ENCODE measurements around the gene CDK2. TPM values are rescaled to one million over a fixed set of nuclear protein-coding genes. Genes with fewer than 3 reads are reported as not detected.

CDK2 gene
- polyA plus RNA-seq, 2 of the 4 experiments (the other 2 are of a cell fraction) = 51.0 to 53.8 TPM

- H3K4me1 ChIP-seq = peaks cover 38% of the 10 kb centered on the region
- no peak for FAIRE-seq
- peak overlapping the region; percentile 79 for H3K4me2 ChIP-seq
- POLR2A ChIA-PET = interaction anchor here (0.7 to 1.7 kb wide), 4 partner anchors 104 to 204 kb away, joined by 3 to 7 read pairs (median 4); partner anchors contain the start of genes CD63, DNAJC14, ORMDL2 and SARNP
- peak; percentile 41 to 53 for DNase-seq (ENCODE audit: low read depth in 1 of 2, low spot score in 1 of 2)
- no peaks in the 10 kb centered on the region for H3K9me3 ChIP-seq
- 0 out of 6 replicates have a peak, but pooled peaks of 1 of the 2 experiments have one; percentile 3 for ATAC-seq
- H3K4me3 ChIP-seq = no peak overlapping the region
- CTCF ChIA-PET = interaction anchor here (0.9 to 15.2 kb wide), 10 partner anchors 12 to 196 kb away, joined by 3 to 179 read pairs (median 6); partner anchors contain the start of gene RAB5B
- TF ChIP-seq GATA3 (IDR thresholded peaks at IDR 0.05; ENCODE audit: borderline replicate concordance) (no peak), NFE2L2 (conservative IDR thresholded peaks at IDR 0.05; ENCODE audit: low read length) (no peak), ZFP36 (IDR thresholded peaks at IDR 0.05; ENCODE audit: borderline replicate concordance, partially characterized antibody) (no peak), TP53 (CRISPR knock-in tag; IDR thresholded peaks at IDR 0.05) (no peak), HMGXB4 (CRISPR knock-in tag; IDR thresholded peaks at IDR 0.05; ENCODE audit: borderline replicate concordance) (no peak), MYC (IDR thresholded peaks at IDR 0.05; ENCODE audit: borderline replicate concordance, low read length) (no peak), HES2 (IDR thresholded peaks at IDR 0.05) (no peak)
- peak overlapping the region; percentile 74 to 88; a peak in 4 of 6 replicates for H3K27ac ChIP-seq
- WGBS (ENCODE audit: missing lambda C conversion rate) = 41% methylated on average over 7 of the region's 7 CpGs
Observed at GRCh38 chr12:55933169-55933798, 33.3 kb upstream of the CDK2 start.

GRCh38 chr12:55933799-55934742, 32.6 kb upstream of the CDK2 start:
- ChIA-PET CTCF (interaction anchor here (0.9 to 15.2 kb wide), 12 partner anchors 8 to 228 kb away, joined by 3 to 179 read pairs (median 6); partner anchors contain the start of genes PYM1 and RAB5B), POLR2A (interaction anchor here (0.7 to 1.6 kb wide), 5 partner anchors 104 to 288 kb away, joined by 3 to 7 read pairs (median 3); partner anchors contain the start of genes CD63, DNAJC14, ORMDL2 and RNF41)
- FAIRE-seq = no peak
- Histone ChIP-seq H3K4me3 (no peak overlapping the region), H3K4me2 (peak overlapping the region; percentile 79), H3K9me3 (no peaks in the 10 kb centered on the region), H3K27ac (peak overlapping the region; percentile 74 to 88; a peak in 4 of 6 replicates), H3K4me1 (peaks cover 33% of the 10 kb centered on the region)
- DNase-seq (ENCODE audit: low read depth in 1 of 2, low spot score in 1 of 2) = no peak
- 100% methylated on average over 1 of the region's 1 CpG for WGBS (ENCODE audit: missing lambda C conversion rate)
- ATAC-seq = no peak
- TF ChIP-seq MYC (IDR thresholded peaks at IDR 0.05; ENCODE audit: borderline replicate concordance, low read length) = no peak
- TF ChIP-seq RFX5 (IDR thresholded peaks at IDR 0.05) = no peak
- no peak for TF ChIP-seq HES2 (IDR thresholded peaks at IDR 0.05)
- no peak for TF ChIP-seq KDM5A (IDR thresholded peaks at IDR 0.05)
- TF ChIP-seq MAX (IDR thresholded peaks at IDR 0.05) = no peak
- no peak for TF ChIP-seq CHD4 (IDR thresholded peaks at IDR 0.05; ENCODE audit: borderline replicate concordance)
- TF ChIP-seq EP300 (IDR thresholded peaks at IDR 0.05) = no peak
- no peak for TF ChIP-seq HOXA7 (CRISPR knock-in tag; IDR thresholded peaks at IDR 0.05)
- no peak for TF ChIP-seq FOSL2 (IDR thresholded peaks at IDR 0.05)
- no peak for TF ChIP-seq FOSL2 (CRISPR knock-in tag; IDR thresholded peaks at IDR 0.05)
- no peak for TF ChIP-seq HOXB13 (CRISPR knock-in tag; IDR thresholded peaks at IDR 0.05; ENCODE audit: low read depth)
- no peak for TF ChIP-seq ZC3H11A (IDR thresholded peaks at IDR 0.05)
- TF ChIP-seq FOSB (CRISPR knock-in tag; IDR thresholded peaks at IDR 0.05) = no peak
- no peak for TF ChIP-seq REST (IDR thresholded peaks at IDR 0.05)
- no peak for TF ChIP-seq NPAS2 (CRISPR knock-in tag; IDR thresholded peaks at IDR 0.05; ENCODE audit: borderline replicate concordance)
- no peak for TF ChIP-seq USF2 (IDR thresholded peaks at IDR 0.05)
- no peak for TF ChIP-seq HMGXB4 (CRISPR knock-in tag; IDR thresholded peaks at IDR 0.05; ENCODE audit: borderline replicate concordance)
- no peak for TF ChIP-seq SMC3 (IDR thresholded peaks at IDR 0.05)
- no peak for TF ChIP-seq ZSCAN20 (CRISPR knock-in tag; IDR thresholded peaks at IDR 0.05)
- no peak for TF ChIP-seq JUNB (IDR thresholded peaks at IDR 0.05)

Measured in A549 (cell line).